Measurements from ENCODE around the gene DPT.

- no peak for TF ChIP-seq GATA3 (IDR thresholded peaks at IDR 0.05; ENCODE audit: low read depth, low read length)
- no peak for TF ChIP-seq GATA2 (IDR thresholded peaks at IDR 0.05; ENCODE audit: low read depth, low read length)
Measured at GRCh38 chr1:168736520-168736919, 7.5 kb upstream of the DPT start.

Data from SH-SY5Y (cell line).